Liver (tissue), 9 donors: ENCODE data around the gene RTF2. TPM values are rescaled to one million over a fixed set of nuclear protein-coding genes. Genes with fewer than 3 reads are reported as not detected.

Experiments used
- DNase-seq: peaks from one replicate; pipeline ENCODE4 v3.0.0-alpha.2; 2017; ENCODE audit warnings: low spot score
- H3K27ac ChIP-seq, 2 donors: one replicate each; pipeline ENCODE4 v1.7.0; 2013; ENCODE audit warnings: inconsistent platforms in 2 of 2, low read length in 2 of 2, control low read depth in 1 of 2, low read depth in 1 of 2, mild to moderate bottlenecking in 1 of 2
- H3K27me3 ChIP-seq, 4 donors: one replicate each; pipeline versions ENCODE4 v1.6.1 to v1.7.0; 2013; ENCODE audit warnings: low read length in 3 of 4, inconsistent platforms in 1 of 4, mild to moderate bottlenecking in 1 of 4, moderate library complexity in 1 of 4; ENCODE audit not compliant: control insufficient read depth in 4 of 4, insufficient read depth in 4 of 4
- H3K36me3 ChIP-seq, 4 donors: one replicate each; pipeline versions ENCODE4 v1.6.1 to v1.7.0; 2013; ENCODE audit warnings: low read length in 3 of 4, mild to moderate bottlenecking in 3 of 4, low read depth in 1 of 4, moderate library complexity in 1 of 4; ENCODE audit not compliant: control insufficient read depth in 4 of 4, insufficient read depth in 3 of 4
- H3K4me1 ChIP-seq, 4 donors: one replicate each; pipeline versions ENCODE4 v1.6.1 to v1.7.0; 2013; ENCODE audit warnings: low read length in 3 of 4, mild to moderate bottlenecking in 3 of 4, moderate library complexity in 1 of 4; ENCODE audit not compliant: control insufficient read depth in 4 of 4, insufficient read depth in 4 of 4
- H3K4me3 ChIP-seq, 3 donors: one replicate each; pipeline versions ENCODE4 v1.6.1 to v1.7.0; 2013; ENCODE audit warnings: low read length in 3 of 3, control low read depth in 1 of 3, low read depth in 1 of 3, mild to moderate bottlenecking in 1 of 3
- H3K9ac ChIP-seq, 2 donors: one replicate each; pipeline ENCODE4 v1.7.0; 2013; ENCODE audit warnings: low read length in 2 of 2, mild to moderate bottlenecking in 2 of 2, moderate library complexity in 2 of 2, control low read depth in 1 of 2, low read depth in 1 of 2
- H3K9me3 ChIP-seq, 4 donors: one replicate each; pipeline versions ENCODE4 v1.6.1 to v1.7.0; 2013; ENCODE audit warnings: low read length in 3 of 4; ENCODE audit not compliant: control insufficient read depth in 4 of 4
- EGR1 ChIP-seq, 2 donors: IDR thresholded peaks; 2 replicates each; pipeline ENCODE4 v1.6.1; 2016 to 2018; ENCODE audit warnings: antibody characterized with exemption in 2 of 2, low read depth in 2 of 2
- FOXA1 ChIP-seq: IDR thresholded peaks from 2 replicates; pipeline ENCODE4 v1.6.1; 2016; ENCODE audit warnings: antibody characterized with exemption
- FOXA2 ChIP-seq: IDR thresholded peaks from 2 replicates; pipeline ENCODE4 v1.6.1; 2016; ENCODE audit warnings: antibody characterized with exemption
- GABPA ChIP-seq, 2 donors: IDR thresholded peaks in 1 of 2; conservative IDR thresholded peaks in 1 of 2; 2 replicates each; pipeline ENCODE4 v1.6.1; 2016; ENCODE audit warnings: antibody characterized with exemption in 2 of 2, mild to moderate bottlenecking in 1 of 2, moderate library complexity in 1 of 2
- HNF4A ChIP-seq, 2 donors: conservative IDR thresholded peaks; 2 replicates each; pipeline ENCODE4 v1.6.1; 2016; ENCODE audit warnings: antibody characterized with exemption in 2 of 2, mild to moderate bottlenecking in 2 of 2
- HNF4G ChIP-seq: IDR thresholded peaks from 2 replicates; pipeline ENCODE4 v1.6.1; 2016; ENCODE audit warnings: antibody characterized with exemption
- JUND ChIP-seq, 2 donors: IDR thresholded peaks; 2 replicates each; pipeline ENCODE4 v1.6.1; 2016; ENCODE audit warnings: antibody characterized with exemption in 2 of 2
- NR2F2 ChIP-seq: IDR thresholded peaks from 2 replicates; pipeline ENCODE4 v1.6.1; 2016; ENCODE audit warnings: antibody characterized with exemption
- RAD21 ChIP-seq, 2 donors: IDR thresholded peaks; 2 replicates each; pipeline ENCODE4 v1.6.1; 2016; ENCODE audit warnings: antibody characterized with exemption in 2 of 2, mild to moderate bottlenecking in 2 of 2
- RXRA ChIP-seq, 2 donors: IDR thresholded peaks; 2 replicates each; pipeline ENCODE4 v1.6.1; 2017 to 2018; ENCODE audit warnings: antibody characterized with exemption in 2 of 2, mild to moderate bottlenecking in 1 of 2
- SP1 ChIP-seq: IDR thresholded peaks from 2 replicates; pipeline ENCODE4 v1.6.1; 2018; ENCODE audit warnings: antibody characterized with exemption, mild to moderate bottlenecking
- TAF1 ChIP-seq: conservative IDR thresholded peaks from 2 replicates; pipeline ENCODE4 v1.6.1; 2016; ENCODE audit warnings: antibody characterized with exemption, mild to moderate bottlenecking
- YY1 ChIP-seq: IDR thresholded peaks from 2 replicates; pipeline ENCODE4 v1.6.1; 2016; ENCODE audit warnings: antibody characterized with exemption, mild to moderate bottlenecking
- WGBS: extraction: QIAGEN DNeasy Blood & Tissue Kit; methylation state at CpG from one replicate; pipeline ENCODE4 v1.1.7; 2013; 5-methylcytosine and 5-hydroxymethylcytosine counted together
- polyA plus RNA-seq, 2 donors: library from polyadenylated mRNA; stranded (reverse) in 1 of 2; unstranded in 1 of 2; fragments of 200-250 nt in 1 of 2; fragments of >200 nt in 1 of 2; fragmentation: Nextera tagmentation in 1 of 2; extraction: Ambion mirVana in 1 of 2; gene quantifications; one replicate each; pipeline versions ENCODE4 v1.2.1 to v1.2.3, GENCODE V29; 2013 to 2015
- total RNA-seq, 2 donors: library from RNA; depleted of rRNA; stranded (reverse); fragments of >200 nt; gene quantifications; one replicate each; pipeline ENCODE4 v1.2.3, GENCODE V29; 2014
- TF ChIP-seq, protein P1 (sequence below): IDR thresholded peaks from 2 replicates; pipeline ENCODE4 v1.6.1; 2016; ENCODE audit warnings: antibody characterized with exemption, mild to moderate bottlenecking
- TF ChIP-seq, protein P2 (sequence below): IDR thresholded peaks from 2 replicates; pipeline ENCODE4 v1.6.1; 2016; ENCODE audit warnings: antibody characterized with exemption
- TF ChIP-seq, protein P3 (sequence below): IDR thresholded peaks from 2 replicates; pipeline ENCODE4 v1.6.1; 2016; ENCODE audit warnings: antibody characterized with exemption
- TF ChIP-seq, protein P4 (sequence below): fragments of 150-350 bp; IDR thresholded peaks from 2 replicates; pipeline ENCODE4 v1.5.1; 2017; ENCODE audit warnings: improper control_type of control experiment, low read depth, low read length; ENCODE audit not compliant: missing input control
- TF ChIP-seq, protein P5 (sequence below): IDR thresholded peaks from 2 replicates; pipeline ENCODE4 v1.6.1; 2016; ENCODE audit warnings: antibody characterized with exemption
- donor health status: healthy.
- donor health status: healthy.
- donor health status: healthy.
- donor health status: healthy.
- donor health status: healthy.

The RTF2 gene
- total and polyA plus RNA-seq, 4 donors = 29.0 to 46.6 (median 35.1) TPM

DNA sequence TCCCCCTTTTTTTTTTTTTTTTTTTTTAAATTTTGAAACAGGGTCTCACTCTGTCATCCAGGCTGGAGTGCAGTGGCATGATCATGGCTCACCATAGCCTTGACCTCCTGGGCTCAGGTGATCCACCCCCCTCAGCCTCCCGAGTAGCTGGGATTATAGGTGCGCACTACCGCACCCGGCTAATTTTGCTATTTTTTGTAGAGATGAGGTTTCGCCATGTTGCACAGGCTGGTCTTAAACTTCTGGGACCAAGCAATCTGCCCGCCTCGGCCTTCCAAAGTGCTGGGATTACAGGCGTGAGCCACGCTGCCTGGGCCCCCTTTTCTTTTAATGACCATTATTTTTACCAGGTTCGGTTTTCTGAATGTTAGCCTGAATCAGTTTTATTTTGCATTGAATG, 51.1 kb downstream of the RTF2 start:
- Histone ChIP-seq H3K4me3 (no peak overlapping the region), H3K27ac (no peak overlapping the region), H3K9ac (no peak overlapping the region), H3K27me3 (no peaks in the 10 kb centered on the region), H3K4me1 (no peaks in the 10 kb centered on the region), H3K36me3 (peaks cover 15 to 47% (median 37%) of the 10 kb centered on the region in 4 donors), H3K9me3 (peaks cover 5 to 10% (median 8%) of the 10 kb centered on the region in 4 donors)
- WGBS = 98% methylated on average over 10 of the region's 10 CpGs
- no peak for DNase-seq
- TF ChIP-seq SP1 (no peak), NR2F2 (no peak), EGR1 (IDR thresholded peaks at IDR 0.05; ENCODE audit: low read depth in 2 of 2) (no peak), TAF1 (no peak), HNF4A (conservative IDR thresholded peaks at IDR 0.05) (no peak), HNF4G (no peak), RAD21 (IDR thresholded peaks at IDR 0.05) (no peak), FOXA2 (no peak), GABPA (IDR thresholded peaks at IDR 0.05 in 1 of 2, conservative IDR thresholded peaks at IDR 0.05 in 1 of 2) (no peak), FOXA1 (no peak), RXRA (IDR thresholded peaks at IDR 0.05) (no peak), YY1 (no peak), JUND (IDR thresholded peaks at IDR 0.05) (no peak)
- TF ChIP-seq, protein P1, sequence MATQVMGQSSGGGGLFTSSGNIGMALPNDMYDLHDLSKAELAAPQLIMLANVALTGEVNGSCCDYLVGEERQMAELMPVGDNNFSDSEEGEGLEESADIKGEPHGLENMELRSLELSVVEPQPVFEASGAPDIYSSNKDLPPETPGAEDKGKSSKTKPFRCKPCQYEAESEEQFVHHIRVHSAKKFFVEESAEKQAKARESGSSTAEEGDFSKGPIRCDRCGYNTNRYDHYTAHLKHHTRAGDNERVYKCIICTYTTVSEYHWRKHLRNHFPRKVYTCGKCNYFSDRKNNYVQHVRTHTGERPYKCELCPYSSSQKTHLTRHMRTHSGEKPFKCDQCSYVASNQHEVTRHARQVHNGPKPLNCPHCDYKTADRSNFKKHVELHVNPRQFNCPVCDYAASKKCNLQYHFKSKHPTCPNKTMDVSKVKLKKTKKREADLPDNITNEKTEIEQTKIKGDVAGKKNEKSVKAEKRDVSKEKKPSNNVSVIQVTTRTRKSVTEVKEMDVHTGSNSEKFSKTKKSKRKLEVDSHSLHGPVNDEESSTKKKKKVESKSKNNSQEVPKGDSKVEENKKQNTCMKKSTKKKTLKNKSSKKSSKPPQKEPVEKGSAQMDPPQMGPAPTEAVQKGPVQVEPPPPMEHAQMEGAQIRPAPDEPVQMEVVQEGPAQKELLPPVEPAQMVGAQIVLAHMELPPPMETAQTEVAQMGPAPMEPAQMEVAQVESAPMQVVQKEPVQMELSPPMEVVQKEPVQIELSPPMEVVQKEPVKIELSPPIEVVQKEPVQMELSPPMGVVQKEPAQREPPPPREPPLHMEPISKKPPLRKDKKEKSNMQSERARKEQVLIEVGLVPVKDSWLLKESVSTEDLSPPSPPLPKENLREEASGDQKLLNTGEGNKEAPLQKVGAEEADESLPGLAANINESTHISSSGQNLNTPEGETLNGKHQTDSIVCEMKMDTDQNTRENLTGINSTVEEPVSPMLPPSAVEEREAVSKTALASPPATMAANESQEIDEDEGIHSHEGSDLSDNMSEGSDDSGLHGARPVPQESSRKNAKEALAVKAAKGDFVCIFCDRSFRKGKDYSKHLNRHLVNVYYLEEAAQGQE = no peak
- TF ChIP-seq, protein P2, sequence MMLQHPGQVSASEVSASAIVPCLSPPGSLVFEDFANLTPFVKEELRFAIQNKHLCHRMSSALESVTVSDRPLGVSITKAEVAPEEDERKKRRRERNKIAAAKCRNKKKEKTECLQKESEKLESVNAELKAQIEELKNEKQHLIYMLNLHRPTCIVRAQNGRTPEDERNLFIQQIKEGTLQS = no peak
- TF ChIP-seq, protein P3, sequence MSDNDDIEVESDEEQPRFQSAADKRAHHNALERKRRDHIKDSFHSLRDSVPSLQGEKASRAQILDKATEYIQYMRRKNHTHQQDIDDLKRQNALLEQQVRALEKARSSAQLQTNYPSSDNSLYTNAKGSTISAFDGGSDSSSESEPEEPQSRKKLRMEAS = no peak
- TF ChIP-seq, protein P4, sequence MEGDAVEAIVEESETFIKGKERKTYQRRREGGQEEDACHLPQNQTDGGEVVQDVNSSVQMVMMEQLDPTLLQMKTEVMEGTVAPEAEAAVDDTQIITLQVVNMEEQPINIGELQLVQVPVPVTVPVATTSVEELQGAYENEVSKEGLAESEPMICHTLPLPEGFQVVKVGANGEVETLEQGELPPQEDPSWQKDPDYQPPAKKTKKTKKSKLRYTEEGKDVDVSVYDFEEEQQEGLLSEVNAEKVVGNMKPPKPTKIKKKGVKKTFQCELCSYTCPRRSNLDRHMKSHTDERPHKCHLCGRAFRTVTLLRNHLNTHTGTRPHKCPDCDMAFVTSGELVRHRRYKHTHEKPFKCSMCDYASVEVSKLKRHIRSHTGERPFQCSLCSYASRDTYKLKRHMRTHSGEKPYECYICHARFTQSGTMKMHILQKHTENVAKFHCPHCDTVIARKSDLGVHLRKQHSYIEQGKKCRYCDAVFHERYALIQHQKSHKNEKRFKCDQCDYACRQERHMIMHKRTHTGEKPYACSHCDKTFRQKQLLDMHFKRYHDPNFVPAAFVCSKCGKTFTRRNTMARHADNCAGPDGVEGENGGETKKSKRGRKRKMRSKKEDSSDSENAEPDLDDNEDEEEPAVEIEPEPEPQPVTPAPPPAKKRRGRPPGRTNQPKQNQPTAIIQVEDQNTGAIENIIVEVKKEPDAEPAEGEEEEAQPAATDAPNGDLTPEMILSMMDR = no peak
- TF ChIP-seq, protein P5, sequence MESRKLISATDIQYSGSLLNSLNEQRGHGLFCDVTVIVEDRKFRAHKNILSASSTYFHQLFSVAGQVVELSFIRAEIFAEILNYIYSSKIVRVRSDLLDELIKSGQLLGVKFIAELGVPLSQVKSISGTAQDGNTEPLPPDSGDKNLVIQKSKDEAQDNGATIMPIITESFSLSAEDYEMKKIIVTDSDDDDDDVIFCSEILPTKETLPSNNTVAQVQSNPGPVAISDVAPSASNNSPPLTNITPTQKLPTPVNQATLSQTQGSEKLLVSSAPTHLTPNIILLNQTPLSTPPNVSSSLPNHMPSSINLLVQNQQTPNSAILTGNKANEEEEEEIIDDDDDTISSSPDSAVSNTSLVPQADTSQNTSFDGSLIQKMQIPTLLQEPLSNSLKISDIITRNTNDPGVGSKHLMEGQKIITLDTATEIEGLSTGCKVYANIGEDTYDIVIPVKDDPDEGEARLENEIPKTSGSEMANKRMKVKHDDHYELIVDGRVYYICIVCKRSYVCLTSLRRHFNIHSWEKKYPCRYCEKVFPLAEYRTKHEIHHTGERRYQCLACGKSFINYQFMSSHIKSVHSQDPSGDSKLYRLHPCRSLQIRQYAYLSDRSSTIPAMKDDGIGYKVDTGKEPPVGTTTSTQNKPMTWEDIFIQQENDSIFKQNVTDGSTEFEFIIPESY = no peak
